Peyer's patch (tissue), 4 donors: ENCODE results near the gene TMEM239. TPM values are rescaled to one million over a fixed set of nuclear protein-coding genes. Genes with fewer than 3 reads are reported as not detected.

ENCODE experiments used
- DNase-seq, 3 donors: peaks; one replicate each; pipeline ENCODE4 v3.0.0-alpha.2; 2017 to 2019
- H3K27ac ChIP-seq, 4 donors: fragments of 200-600 bp; sonication (generic); one replicate each; pipeline ENCODE4 v1.5.1; 2016 to 2019
- H3K27me3 ChIP-seq, 2 donors: fragments of 200-600 bp; sonication (generic); one replicate each; pipeline ENCODE4 v1.5.1; 2019
- H3K36me3 ChIP-seq, 3 donors: fragments of 200-600 bp; sonication (generic); one replicate each; pipeline ENCODE4 v1.5.1; 2016 to 2019
- H3K4me1 ChIP-seq, 4 donors: fragments of 200-600 bp; sonication (generic); one replicate each; pipeline ENCODE4 v1.5.1; 2016 to 2019
- H3K4me3 ChIP-seq, 4 donors: fragments of 200-600 bp; sonication (generic); 1 replicate in 3 of 4; 2 replicates in 1 of 4; pipeline ENCODE4 v1.5.1; 2016 to 2019; ENCODE audit warnings: mild to moderate bottlenecking in 1 of 4
- H3K9me3 ChIP-seq, 4 donors: fragments of 200-600 bp; sonication (generic); one replicate each; pipeline ENCODE4 v1.5.1; 2016 to 2019; ENCODE audit warnings: mild to moderate bottlenecking in 1 of 4
- CTCF ChIP-seq, 6 experiments: fragments of 450-650 bp in 4 of 6; fragments of 200-600 bp in 2 of 6; sonication (generic) in 1 of 6; IDR thresholded peaks; one replicate each; pipeline ENCODE4 v1.5.1; 2017 to 2019; ENCODE audit warnings: antibody characterized with exemption in 6 of 6, mild to moderate bottlenecking in 3 of 6, moderate library complexity in 1 of 6
- POLR2A ChIP-seq, 2 donors: fragments of 450-650 bp; IDR thresholded peaks; one replicate each; pipeline ENCODE4 v1.5.1; 2017; ENCODE audit warnings: antibody characterized with exemption in 2 of 2, mild to moderate bottlenecking in 2 of 2, moderate library complexity in 2 of 2
- total RNA-seq, 4 donors: library from RNA; depleted of rRNA; stranded (reverse); fragments of >200 nt; gene quantifications; one replicate each; pipeline ENCODE4 v1.1.0, GENCODE V29; 2016

TMEM239 gene
- total RNA-seq, 4 donors from 2014 or later = not detected

- TF ChIP-seq CTCF (IDR thresholded peaks at IDR 0.05) (no peak), POLR2A (IDR thresholded peaks at IDR 0.05) (no peak)
- Histone ChIP-seq H3K9me3 (no peaks in the 10 kb centered on the region), H3K4me3 (no peak overlapping the region), H3K27ac (no peak overlapping the region), H3K4me1 (no peaks in the 10 kb centered on the region), H3K36me3 (no peaks in the 10 kb centered on the region), H3K27me3 (no peaks in the 10 kb centered on the region)
- no peak for DNase-seq
Observed at GRCh38 chr20:2775139-2775538, 41.0 kb upstream of the TMEM239 start.

- H3K27me3 ChIP-seq = no peaks in the 10 kb centered on the region
- H3K4me1 ChIP-seq = no peaks in the 10 kb centered on the region
- TF ChIP-seq CTCF (IDR thresholded peaks at IDR 0.05) (no peak), POLR2A (IDR thresholded peaks at IDR 0.05) (no peak)
- DNase-seq = peak in 1 of 3 donors; percentile 30
- H3K9me3 ChIP-seq = no peaks in the 10 kb centered on the region
- no peaks in the 10 kb centered on the region for H3K36me3 ChIP-seq
- no peak overlapping the region for H3K4me3 ChIP-seq
- no peak overlapping the region for H3K27ac ChIP-seq
Observed at GRCh38 chr20:2778602-2779321, 37.4 kb upstream of the TMEM239 start.

GRCh38 chr20:2780948-2781347, 35.2 kb upstream of the TMEM239 start:
- TF ChIP-seq CTCF (IDR thresholded peaks at IDR 0.05) = no peak
- TF ChIP-seq POLR2A (IDR thresholded peaks at IDR 0.05) = no peak
- no peak overlapping the region for H3K4me3 ChIP-seq

GRCh38 chr20:2783908-2784566, 32.1 kb upstream of the TMEM239 start:
- DNase-seq = no peak
- H3K9me3 ChIP-seq = no peaks in the 10 kb centered on the region
- TF ChIP-seq CTCF (IDR thresholded peaks at IDR 0.05) = no peak
- no peak for TF ChIP-seq POLR2A (IDR thresholded peaks at IDR 0.05)
- H3K36me3 ChIP-seq = no peaks in the 10 kb centered on the region
- H3K27ac ChIP-seq = no peak overlapping the region
- H3K4me1 ChIP-seq = no peaks in the 10 kb centered on the region
- no peaks in the 10 kb centered on the region for H3K27me3 ChIP-seq
- no peak overlapping the region for H3K4me3 ChIP-seq

More at GRCh38 chr20:2780948-2781347, 35.2 kb upstream of the TMEM239 start:
- no peak overlapping the region for H3K27ac ChIP-seq
- no peaks in the 10 kb centered on the region for H3K4me1 ChIP-seq
- H3K27me3 ChIP-seq = no peaks in the 10 kb centered on the region
- no peaks in the 10 kb centered on the region for H3K36me3 ChIP-seq
- DNase-seq = no peak
- H3K9me3 ChIP-seq = no peaks in the 10 kb centered on the region

- no peak overlapping the region for H3K27ac ChIP-seq
- TF ChIP-seq CTCF (IDR thresholded peaks at IDR 0.05) (no peak), POLR2A (IDR thresholded peaks at IDR 0.05) (no peak)
- H3K9me3 ChIP-seq = no peaks in the 10 kb centered on the region
- H3K36me3 ChIP-seq = no peaks in the 10 kb centered on the region
- H3K4me3 ChIP-seq = no peak overlapping the region
- no peaks in the 10 kb centered on the region for H3K4me1 ChIP-seq
- no peaks in the 10 kb centered on the region for H3K27me3 ChIP-seq
- no peak for DNase-seq
Observed at GRCh38 chr20:2793471-2793870, 22.7 kb upstream of the TMEM239 start.
